ENCODE results near the gene SMAD6. TPM values are rescaled to one million over a fixed set of nuclear protein-coding genes. Genes with fewer than 3 reads are reported as not detected.

Gene SMAD6
- total RNA-seq, 2 experiments from 2014 or later: 0.40 TPM

DNA sequence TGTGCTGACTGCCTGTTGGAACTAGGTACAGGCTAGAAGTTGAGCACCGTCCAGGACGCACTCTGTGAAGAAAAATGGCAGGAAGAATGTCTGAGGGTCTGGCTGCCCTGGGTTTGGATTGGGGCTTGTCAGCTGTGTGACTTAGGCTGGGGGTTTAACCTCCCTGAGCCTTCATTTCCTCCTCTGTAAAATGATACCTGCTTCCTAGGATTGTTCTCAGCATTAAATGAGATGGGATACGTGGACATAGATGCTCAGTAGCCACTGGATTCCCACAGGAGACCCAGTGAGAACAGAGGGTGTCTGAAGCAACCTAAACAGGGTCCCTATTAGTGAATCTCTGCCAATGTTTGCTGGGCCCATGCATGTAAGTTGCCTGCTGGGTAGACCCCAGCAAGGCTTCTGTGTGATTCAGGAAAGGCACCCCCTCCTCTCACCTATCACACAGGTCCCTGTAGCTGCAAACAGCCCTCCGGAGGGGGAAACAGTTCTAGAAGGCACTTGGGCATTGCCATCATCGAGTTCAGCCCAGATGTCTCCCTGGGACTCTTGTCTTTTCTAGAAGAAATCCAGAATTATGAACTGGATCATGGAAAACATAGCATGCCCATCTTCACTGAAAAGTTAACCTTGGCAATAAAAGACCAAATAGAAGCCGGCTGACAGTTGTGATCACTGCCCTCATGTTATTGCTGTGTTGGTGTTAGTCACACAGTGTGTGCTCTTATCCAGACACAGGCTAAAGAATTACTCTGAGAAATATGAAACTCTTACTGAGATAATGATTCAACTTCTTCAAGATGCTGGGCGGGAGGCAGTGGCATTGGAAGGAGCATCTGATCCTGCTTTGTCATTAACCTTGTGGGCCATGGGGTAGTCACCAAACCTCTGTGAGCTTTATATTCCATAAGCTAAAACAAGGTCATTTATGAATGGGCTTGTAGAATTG, 64.5 kb downstream of the SMAD6 start:
- POLR2A ChIA-PET: no interaction called here
- Mint-ChIP-seq H3K27ac (no peak overlapping the region), H3K27me3 (peaks cover 45% of the 10 kb centered on the region)

DNA sequence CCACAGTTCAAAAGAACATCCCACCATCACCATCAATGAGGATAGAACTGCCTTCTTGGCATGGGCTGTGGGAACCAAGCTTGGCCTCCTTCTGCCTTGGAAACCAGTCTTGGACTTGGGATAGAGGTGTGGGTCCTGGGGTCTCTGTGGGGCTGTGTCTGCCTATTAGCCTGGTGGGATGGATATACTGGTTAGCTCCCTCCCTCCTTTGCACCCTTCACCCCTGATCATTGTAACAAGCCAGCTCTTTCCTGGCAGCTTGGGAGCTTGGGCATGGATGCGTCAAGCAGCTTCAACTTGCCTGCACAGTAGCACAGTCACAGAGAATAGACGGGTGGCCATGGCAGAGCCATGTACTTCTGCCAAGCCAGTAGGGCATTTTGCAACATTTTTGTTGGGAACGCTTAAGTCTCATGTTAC, 65.2 kb downstream of the SMAD6 start:
- H3K9me3 Mint-ChIP-seq: no peaks in the 10 kb centered on the region

More for the DNA sequence above, 64.5 kb downstream of the SMAD6 start:
- H3K4me1 Mint-ChIP-seq: peaks cover 8% of the 10 kb centered on the region
- no peaks in the 10 kb centered on the region for H3K9me3 Mint-ChIP-seq
- H3K4me3 Mint-ChIP-seq: no peak overlapping the region
- DNase-seq: no peak
- H3K36me3 Mint-ChIP-seq (ENCODE audit: low read depth): no peaks in the 10 kb centered on the region
- CTCF ChIA-PET: no interaction called here

DNA sequence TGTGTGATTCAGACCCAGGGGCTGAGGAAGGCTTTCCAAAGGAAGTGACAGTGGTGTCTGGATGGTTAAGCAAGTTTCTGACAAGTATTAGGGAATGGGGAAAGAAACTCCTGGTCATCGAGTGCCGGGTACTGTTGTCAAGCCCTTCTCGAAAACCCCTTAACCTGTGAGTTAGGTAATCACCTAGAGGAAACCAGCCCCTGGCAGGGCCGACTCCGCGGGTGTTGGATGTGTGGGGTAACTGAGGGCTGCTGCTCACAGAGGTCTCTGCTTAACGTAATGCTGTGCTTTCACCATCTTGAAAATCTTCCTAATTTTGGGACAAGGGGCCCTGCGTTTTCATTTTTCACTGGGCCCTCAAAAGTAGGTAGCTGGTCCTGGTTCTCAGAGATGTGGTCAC, 67.0 kb downstream of the SMAD6 start:
- Mint-ChIP-seq H3K4me1 (peaks cover 8% of the 10 kb centered on the region), H3K4me3 (no peak overlapping the region), H3K36me3 (ENCODE audit: low read depth) (no peaks in the 10 kb centered on the region), H3K27me3 (peaks cover 27% of the 10 kb centered on the region), H3K27ac (no peak overlapping the region), H3K9me3 (no peaks in the 10 kb centered on the region)
- no peak for DNase-seq
- ChIA-PET CTCF (interaction anchor here (1.2 kb wide), 1 partner anchor 13 kb away, joined by 3 read pairs; no protein-coding TSS in a partner anchor), POLR2A (no interaction called here)

More for the DNA sequence above, 65.2 kb downstream of the SMAD6 start:
- POLR2A ChIA-PET: no interaction called here
- H3K4me1 Mint-ChIP-seq: peaks cover 8% of the 10 kb centered on the region
- no peak overlapping the region for H3K27ac Mint-ChIP-seq
- CTCF ChIA-PET: no interaction called here
- no peak for DNase-seq
- H3K36me3 Mint-ChIP-seq (ENCODE audit: low read depth): no peaks in the 10 kb centered on the region
- H3K27me3 Mint-ChIP-seq: peaks cover 39% of the 10 kb centered on the region
- H3K4me3 Mint-ChIP-seq: no peak overlapping the region

DNA sequence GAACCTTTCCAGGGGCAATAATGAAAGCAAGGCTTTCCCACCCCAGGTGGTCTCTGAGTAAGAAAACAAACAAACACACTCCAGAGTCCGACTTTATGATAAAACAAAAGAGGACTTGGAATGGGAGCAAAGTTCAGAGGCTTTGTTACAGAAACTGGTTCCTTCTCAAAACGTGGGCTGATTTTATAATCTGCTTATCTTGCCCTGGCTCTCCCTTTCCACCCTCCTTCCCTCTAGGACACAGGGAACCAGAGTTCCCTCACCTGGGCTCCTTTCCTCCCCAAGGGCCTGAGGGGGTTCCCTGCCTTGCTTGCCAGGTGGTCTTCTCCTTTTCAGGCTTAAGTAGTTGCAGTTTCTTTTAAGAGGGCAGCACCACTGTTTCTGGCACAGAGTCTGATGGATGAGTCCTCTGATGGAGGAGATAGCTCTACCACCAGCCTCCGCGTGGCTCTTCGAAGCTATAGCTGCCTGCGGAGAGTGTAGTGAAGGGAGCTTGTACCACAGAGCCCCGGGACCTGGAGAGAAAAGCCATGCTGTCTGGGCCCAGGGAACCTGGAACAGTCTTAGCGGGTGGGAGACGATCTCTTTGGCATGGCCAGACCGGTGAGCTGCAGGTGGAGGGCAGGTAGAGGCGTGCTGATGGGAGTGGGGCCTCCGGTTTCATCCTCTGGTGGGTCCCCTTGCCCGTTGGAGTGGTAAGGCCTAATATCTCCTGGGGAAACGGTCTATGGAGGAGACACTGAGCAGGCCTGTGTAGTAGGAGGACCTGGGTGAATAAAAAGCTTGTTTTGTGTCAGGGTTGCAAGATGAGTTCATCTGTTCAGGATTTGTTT, 68.7 kb downstream of the SMAD6 start:
- Mint-ChIP-seq H3K36me3 (ENCODE audit: low read depth) (no peaks in the 10 kb centered on the region), H3K27ac (no peak overlapping the region), H3K4me1 (peaks cover 4% of the 10 kb centered on the region), H3K4me3 (no peak overlapping the region), H3K27me3 (peaks cover 13% of the 10 kb centered on the region), H3K9me3 (no peaks in the 10 kb centered on the region)
- no peak for DNase-seq
- ChIA-PET POLR2A (no interaction called here), CTCF (no interaction called here)

DNA sequence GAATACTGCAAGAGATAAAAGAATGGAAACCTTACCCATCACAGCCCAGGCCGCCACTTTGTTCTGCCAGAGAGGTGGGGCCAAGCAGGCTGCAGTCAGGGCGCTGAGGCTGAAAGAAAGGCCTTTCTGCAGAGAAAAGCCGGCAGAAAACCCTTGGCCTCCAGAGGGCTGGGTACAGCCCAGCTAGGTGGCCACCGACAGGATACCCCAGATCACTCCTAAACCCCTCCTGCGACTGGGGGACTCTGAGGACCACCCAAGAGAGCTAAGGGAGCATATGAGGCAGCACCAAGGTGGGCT, 69.3 kb downstream of the SMAD6 start:
- Mint-ChIP-seq H3K27ac (no peak overlapping the region), H3K9me3 (no peaks in the 10 kb centered on the region), H3K36me3 (ENCODE audit: low read depth) (no peaks in the 10 kb centered on the region), H3K27me3 (peaks cover 7% of the 10 kb centered on the region), H3K4me3 (no peak overlapping the region), H3K4me1 (no peaks in the 10 kb centered on the region)
- DNase-seq: no peak
- ChIA-PET POLR2A (no interaction called here), CTCF (no interaction called here)

DNA sequence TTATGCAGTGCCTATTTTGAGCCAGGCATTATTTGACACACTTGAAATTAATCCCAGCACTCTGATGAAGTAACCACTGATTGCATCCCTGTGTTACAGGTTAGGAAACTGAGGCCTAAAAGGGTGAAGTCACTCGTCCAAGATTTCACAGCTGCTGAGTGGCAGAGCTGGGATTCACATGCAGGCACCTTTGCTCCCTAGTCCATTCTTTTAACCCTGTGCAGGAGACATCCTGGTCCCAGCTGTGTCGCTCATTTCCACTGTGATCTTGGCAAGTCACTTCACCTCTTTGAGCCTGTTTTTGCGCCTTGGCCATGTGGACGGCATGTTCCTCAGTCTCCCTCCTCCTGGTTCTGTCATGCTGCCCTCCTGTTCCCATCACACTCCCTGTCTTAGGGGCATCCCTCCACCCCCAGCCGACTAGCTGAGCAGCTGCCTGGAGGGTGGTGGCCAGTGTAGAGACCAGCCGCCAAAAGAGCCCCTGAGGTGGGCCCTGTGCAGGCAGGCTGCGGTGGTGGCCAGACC, 70.6 kb downstream of the SMAD6 start:
- DNase-seq: no peak
- H3K4me1 Mint-ChIP-seq: no peaks in the 10 kb centered on the region
- no peaks in the 10 kb centered on the region for H3K9me3 Mint-ChIP-seq
- H3K27ac Mint-ChIP-seq: no peak overlapping the region
- ChIA-PET CTCF (interaction anchor here (1.8 kb wide), 1 partner anchor 165 kb away, joined by 4 read pairs; no protein-coding TSS in a partner anchor), POLR2A (no interaction called here)
- H3K27me3 Mint-ChIP-seq: no peaks in the 10 kb centered on the region
- H3K4me3 Mint-ChIP-seq: no peak overlapping the region
- H3K36me3 Mint-ChIP-seq (ENCODE audit: low read depth): no peaks in the 10 kb centered on the region

DNA sequence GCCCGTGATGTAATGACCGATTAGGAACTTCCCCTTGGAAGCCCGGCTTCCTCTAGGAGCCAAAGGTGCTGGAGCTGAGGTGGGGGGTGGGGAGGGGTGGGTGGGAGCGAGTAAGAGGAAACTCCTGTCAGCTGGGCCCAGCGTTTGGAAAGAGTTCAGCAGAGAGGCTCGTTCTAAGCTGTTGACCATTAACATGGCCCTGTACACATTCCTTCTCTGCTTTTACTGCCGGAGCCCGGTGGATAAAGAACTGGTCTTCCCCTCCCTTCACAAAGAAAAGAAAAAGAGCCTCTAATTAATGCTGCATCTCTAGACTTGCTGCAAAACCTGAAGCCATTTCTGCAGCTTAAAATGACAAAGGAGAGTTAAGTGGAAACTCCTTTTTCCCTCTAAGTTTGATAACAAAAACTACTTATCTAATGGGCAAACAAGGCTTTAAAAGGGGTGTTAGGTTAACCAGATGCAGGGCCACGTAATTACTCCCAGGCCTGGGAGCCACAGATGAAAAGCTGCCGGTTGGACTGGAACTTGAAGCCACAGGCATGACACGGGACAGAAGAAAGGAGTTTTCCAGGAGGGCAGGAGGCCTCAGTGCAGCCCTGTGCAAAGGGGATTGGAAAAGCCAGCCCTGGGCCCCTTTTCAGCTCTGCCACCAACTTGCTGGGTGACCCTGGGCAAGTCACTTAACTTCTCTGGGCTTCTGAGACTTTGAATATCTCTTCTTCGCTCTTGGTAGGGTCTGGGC, 71.3 kb downstream of the SMAD6 start:
- no peaks in the 10 kb centered on the region for H3K27me3 Mint-ChIP-seq
- CTCF ChIA-PET: interaction anchor here (1.8 kb wide), 1 partner anchor 166 kb away, joined by 4 read pairs; no protein-coding TSS in a partner anchor
- no peak overlapping the region for H3K27ac Mint-ChIP-seq
- no peaks in the 10 kb centered on the region for H3K9me3 Mint-ChIP-seq
- DNase-seq: no peak
- no peak overlapping the region for H3K4me3 Mint-ChIP-seq
- H3K36me3 Mint-ChIP-seq (ENCODE audit: low read depth): no peaks in the 10 kb centered on the region
- no peaks in the 10 kb centered on the region for H3K4me1 Mint-ChIP-seq
- POLR2A ChIA-PET: no interaction called here

DNA sequence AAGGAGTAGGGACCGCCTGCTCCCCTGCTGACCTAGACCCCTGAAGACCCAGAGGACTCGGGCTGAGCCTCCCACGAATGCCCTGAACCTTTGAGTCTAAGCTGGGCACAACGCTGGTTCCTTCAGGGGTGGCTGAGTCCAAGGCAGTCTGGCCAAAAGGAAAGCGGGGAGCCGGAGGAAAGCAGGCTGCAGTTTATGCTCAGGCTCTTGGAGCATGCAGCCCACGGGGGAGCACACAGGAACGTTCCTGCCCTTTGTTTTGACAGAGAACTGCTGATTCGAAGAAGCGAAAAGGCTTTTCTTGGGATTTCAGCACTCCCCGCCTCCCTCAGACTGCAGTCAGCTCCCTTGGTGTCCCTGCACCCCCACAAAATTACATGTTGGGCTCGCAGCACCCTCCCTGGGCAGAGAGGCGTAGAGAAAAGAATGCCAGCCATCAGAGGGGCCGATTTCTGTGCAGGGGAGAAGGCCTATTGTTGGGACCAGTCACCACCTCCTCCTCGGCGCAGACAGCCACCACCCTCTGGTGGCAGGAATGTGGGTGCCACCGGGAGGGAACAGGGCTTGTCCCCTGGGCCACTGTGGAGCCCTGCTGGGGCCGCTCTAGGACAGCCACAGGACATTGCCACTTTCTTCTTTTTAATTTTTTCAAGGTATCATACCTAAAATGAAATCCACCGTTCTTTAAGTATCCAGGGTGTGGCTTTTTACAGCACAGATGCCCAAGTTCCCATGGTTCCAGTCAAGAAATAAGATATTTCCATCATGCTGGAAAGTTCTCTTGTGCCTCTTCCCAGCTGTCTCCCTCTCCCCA, 72.2 kb downstream of the SMAD6 start:
- POLR2A ChIA-PET: no interaction called here
- Mint-ChIP-seq H3K9me3 (no peaks in the 10 kb centered on the region), H3K36me3 (ENCODE audit: low read depth) (no peaks in the 10 kb centered on the region), H3K4me3 (no peak overlapping the region), H3K27me3 (no peaks in the 10 kb centered on the region), H3K4me1 (no peaks in the 10 kb centered on the region), H3K27ac (no peak overlapping the region)
- peak; percentile 52 for DNase-seq
- CTCF ChIA-PET: no interaction called here

DNA sequence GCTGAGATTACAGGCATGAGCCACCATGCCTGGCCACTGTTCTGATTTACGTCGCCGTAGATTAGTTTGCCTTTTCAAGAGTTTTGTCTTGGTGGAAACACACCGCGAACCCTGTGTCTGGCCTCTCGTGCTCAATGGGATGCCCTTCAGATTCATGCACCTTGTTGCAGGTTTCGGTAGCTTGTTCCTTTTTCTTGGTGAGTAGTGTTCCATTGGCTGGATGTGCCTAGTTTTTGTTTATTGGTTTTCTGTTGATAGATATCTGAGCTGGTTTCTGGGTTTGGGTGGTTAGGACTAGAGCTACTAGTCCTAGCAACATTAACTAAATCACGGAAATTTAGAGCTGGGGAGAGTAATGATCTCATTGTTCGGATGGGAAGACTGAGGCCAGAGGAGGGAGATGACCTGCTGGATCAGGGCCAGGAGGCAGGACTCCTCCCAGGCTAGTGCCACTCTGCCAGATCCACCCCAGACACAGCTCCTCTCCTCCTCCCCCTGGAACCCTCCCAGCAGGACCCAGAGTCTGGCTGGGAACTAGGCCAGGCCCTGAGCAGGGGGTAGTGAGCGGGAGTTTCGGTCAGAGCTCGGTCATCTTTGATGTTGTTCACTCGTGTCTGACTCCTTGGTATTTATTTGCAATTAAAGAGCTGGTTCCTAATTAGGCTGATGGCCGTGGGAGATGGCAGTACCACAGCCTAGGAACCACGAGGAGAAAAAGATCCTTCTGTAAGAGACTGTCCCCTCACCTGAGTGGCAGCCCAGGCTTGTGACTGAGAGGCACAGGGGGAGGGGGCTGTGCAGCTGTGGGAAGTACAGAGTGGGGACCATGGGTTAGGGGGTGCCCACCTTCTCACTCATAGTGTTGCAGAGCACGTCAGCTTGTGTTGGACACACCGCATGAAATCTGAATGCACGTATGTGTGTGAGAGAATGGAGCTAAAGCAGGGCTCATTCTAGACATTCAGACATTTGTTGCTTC, 73.4 kb downstream of the SMAD6 start:
- H3K4me1 Mint-ChIP-seq: no peaks in the 10 kb centered on the region
- ChIA-PET POLR2A (no interaction called here), CTCF (no interaction called here)
- H3K4me3 Mint-ChIP-seq: no peak overlapping the region
- H3K27ac Mint-ChIP-seq: no peak overlapping the region
- no peak for DNase-seq
- H3K27me3 Mint-ChIP-seq: no peaks in the 10 kb centered on the region
- H3K9me3 Mint-ChIP-seq: no peaks in the 10 kb centered on the region
- no peaks in the 10 kb centered on the region for H3K36me3 Mint-ChIP-seq (ENCODE audit: low read depth)

DNA sequence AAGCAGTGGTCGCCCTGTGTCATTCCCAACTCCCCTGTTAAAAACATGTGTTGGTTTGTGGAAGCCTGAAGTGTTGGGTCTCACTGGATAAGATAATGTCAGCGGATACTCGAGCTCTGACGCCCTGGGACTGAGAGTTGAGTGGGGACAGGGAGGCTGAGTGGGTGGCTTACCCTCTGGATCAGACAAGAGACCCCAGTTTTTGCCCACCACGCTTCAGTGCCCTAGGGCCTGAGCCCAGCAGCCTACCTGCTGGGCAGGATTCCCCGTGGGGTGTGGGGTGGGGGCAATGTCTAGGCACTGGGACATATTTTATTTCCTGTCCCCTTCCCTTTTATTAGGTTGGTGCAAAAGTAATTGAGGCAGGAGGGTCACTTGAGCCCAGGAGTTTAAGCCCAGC, 75.0 kb downstream of the SMAD6 start:
- Mint-ChIP-seq H3K9me3 (no peaks in the 10 kb centered on the region), H3K27me3 (peaks cover under 1% of the 10 kb centered on the region), H3K27ac (no peak overlapping the region), H3K4me1 (no peaks in the 10 kb centered on the region), H3K36me3 (ENCODE audit: low read depth) (no peaks in the 10 kb centered on the region), H3K4me3 (no peak overlapping the region)
- DNase-seq: no peak
- POLR2A ChIA-PET: no interaction called here
- CTCF ChIA-PET: interaction anchor here (0.9 kb wide), 1 partner anchor 57 kb away, joined by 4 read pairs; no protein-coding TSS in a partner anchor

DNA sequence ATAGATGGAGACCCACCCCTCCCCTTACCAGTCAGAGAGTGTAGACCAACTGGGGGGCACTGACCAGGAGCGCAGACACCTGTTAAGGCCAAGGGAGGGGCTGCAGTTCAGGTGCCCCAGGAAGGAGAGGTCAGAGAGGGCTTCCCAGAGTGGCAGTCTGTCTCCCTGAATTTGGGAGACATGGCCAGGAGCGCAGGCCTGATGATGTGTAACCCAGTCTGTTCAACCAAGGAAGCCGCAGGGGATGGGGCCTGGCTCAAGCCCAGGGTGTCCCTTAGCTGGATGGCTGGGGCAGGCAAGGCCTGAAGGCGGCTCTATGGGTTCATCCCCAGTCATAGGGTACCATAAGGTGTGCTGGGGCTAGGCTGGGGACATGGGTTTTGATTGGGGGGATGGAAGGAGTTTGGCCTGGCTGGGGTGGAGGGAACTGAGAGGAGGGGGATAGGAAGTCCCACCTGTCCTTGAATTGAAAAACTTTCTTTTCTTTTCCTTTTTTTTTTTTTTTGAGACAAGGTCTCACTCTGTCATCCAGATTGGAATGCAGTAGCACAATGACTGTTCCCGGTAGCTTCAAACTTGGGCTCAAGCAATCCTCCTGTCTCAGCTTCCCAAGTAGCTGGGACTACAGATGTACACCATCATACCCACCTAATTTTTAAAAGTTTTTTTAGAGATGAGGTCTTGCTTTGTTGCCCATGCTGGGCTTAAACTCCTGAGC, 75.7 kb downstream of the SMAD6 start:
- H3K27ac Mint-ChIP-seq: no peak overlapping the region
- CTCF ChIA-PET: interaction anchor here (0.9 to 1.7 kb wide), 2 partner anchors 12 to 58 kb away, joined by 4 to 6 read pairs; no protein-coding TSS in a partner anchor
- no peaks in the 10 kb centered on the region for H3K4me1 Mint-ChIP-seq
- no peaks in the 10 kb centered on the region for H3K36me3 Mint-ChIP-seq (ENCODE audit: low read depth)
- DNase-seq: no peak
- POLR2A ChIA-PET: no interaction called here
- H3K27me3 Mint-ChIP-seq: peaks cover 4% of the 10 kb centered on the region
- no peaks in the 10 kb centered on the region for H3K9me3 Mint-ChIP-seq
- no peak overlapping the region for H3K4me3 Mint-ChIP-seq
